ENCODE results near the gene TTC31. TPM values are rescaled to one million over a fixed set of nuclear protein-coding genes. Genes with fewer than 3 reads are reported as not detected.
A peak's percentile ranks its signal among the peaks of the same experiment; 100 is the strongest.

TTC31 gene
- total and polyA plus RNA-seq, 2 donors (not counting 1 experiment from before 2014, with no cell fraction given) = 68.5 to 72.3 TPM

DNA sequence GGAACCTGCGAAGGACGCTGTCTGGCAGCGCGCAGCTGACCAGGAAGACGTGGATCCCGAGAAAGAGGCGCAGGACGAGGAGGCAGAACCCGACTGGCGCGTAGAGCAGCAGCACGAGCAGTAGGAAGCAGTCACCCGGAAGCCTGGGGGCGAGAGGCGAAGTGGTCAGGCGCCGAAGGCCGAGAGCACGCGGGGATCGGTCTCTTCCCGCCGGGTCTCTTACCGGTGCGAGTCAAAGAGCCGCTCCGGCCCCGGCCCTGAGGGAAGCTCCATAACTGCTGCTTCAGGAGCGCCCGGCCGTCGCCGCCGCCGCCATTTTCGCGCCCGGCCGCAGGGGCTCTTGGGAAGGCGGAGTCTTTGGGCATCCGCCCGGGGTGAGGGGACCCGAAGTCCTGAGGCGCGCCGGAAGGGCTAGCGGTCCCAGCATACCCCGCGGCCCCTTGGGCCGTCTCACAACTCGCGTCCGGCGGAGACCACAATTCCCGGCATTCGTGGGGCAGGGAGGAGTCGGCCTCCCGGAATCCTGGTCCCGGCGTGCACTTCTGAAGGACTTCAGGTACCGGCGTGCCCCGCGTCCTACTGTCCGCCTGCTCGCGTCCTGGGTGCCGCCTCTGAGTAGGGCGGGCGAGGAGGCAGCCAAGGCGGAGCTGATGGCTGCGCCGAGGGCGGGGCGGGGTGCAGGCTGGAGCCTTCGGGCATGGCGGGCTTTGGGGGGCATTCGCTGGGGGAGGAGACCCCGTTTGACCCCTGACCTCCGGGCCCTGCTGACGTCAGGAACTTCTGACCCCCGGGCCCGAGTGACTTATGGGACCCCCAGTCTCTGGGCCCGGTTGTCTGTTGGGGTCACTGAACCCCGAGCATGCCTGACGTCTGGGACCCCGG is 46.7 kb downstream of the TTC31 start, which contains the start of the genes AUP1 and HTRA2:
TSS of gene AUP1 (minus strand) at position 350 of the 882 bp plus-strand sequence. CDS start at position 273, 77 bp downstream.
TSS of gene HTRA2 (plus strand) at position 577 of the 882 bp plus-strand sequence. CDS start at position 651, 74 bp downstream.
- Mint-ChIP-seq H3K4me3 (peak within 1 kb of the TSS; percentile 97), H3K27me3 (no peaks in the 10 kb centered on the region), H3K4me1 (peaks cover 43% of the 10 kb centered on the region), H3K27ac (peak within 1 kb of the TSS; percentile 96), H3K9me3 (ENCODE audit: insufficient read depth) (no peaks in the 10 kb centered on the region)
- H3K4me2 ChIP-seq (replicated peaks; ENCODE audit: low read depth, low read length, poor library complexity, severe bottlenecking) = peak within 1 kb of the TSS; percentile 95
- peaks cover 31% of the 10 kb centered on the region for H3K79me2 ChIP-seq (ENCODE audit: control insufficient read depth, insufficient read depth, low read length)
- peak within 1 kb of the TSS; percentile 81 for H2AFZ ChIP-seq (ENCODE audit: insufficient read depth, low read depth, low read length, poor library complexity, severe bottlenecking)
- peak within 1 kb of the TSS; percentile 78 for H3K9ac ChIP-seq (ENCODE audit: low read length)
- intact Hi-C loops (cut with micrococcal nuclease) = loop anchor here (1.0 to 5.0 kb wide), 12 partner anchors 22 to 1297 kb away; partner anchors contain the start of genes C2orf81, CCT7, DOK1 and INO80B
- H3K4me3 ChIP-seq (ENCODE audit: control extremely low read depth in 1 of 5, extremely low read depth in 1 of 5, insufficient read depth in 1 of 5, low read depth in 2 of 5, low read length in 4 of 5) = peak within 1 kb of the TSS; percentile 62 to 98 (median 70)
- H4K20me1 ChIP-seq (ENCODE audit: control insufficient read depth, insufficient read depth, low read length, poor library complexity, severe bottlenecking) = peaks cover 17% of the 10 kb centered on the region
- ATAC-seq (ENCODE audit: low read depth) (peak; percentile 87), DNase-seq (peak; percentile 95)
- H3K27me3 ChIP-seq (replicated peaks in 1 of 4; ENCODE audit: control extremely low read depth in 1 of 4, control insufficient read depth in 3 of 4, insufficient read depth in 4 of 4, low read length in 3 of 4) = no peaks in the 10 kb centered on the region
- H3K4me1 ChIP-seq (ENCODE audit: control insufficient read depth in 2 of 2, insufficient read depth in 2 of 2, low read length in 2 of 2) = peaks cover 39 to 49% of the 10 kb centered on the region in 2 donors
- TF ChIP-seq EZH2 (IDR thresholded peaks at IDR 0.05; ENCODE audit: borderline replicate concordance, insufficient read depth, low read depth, low read length, poor library complexity, severe bottlenecking) = no peak
- TF ChIP-seq, protein P1, sequence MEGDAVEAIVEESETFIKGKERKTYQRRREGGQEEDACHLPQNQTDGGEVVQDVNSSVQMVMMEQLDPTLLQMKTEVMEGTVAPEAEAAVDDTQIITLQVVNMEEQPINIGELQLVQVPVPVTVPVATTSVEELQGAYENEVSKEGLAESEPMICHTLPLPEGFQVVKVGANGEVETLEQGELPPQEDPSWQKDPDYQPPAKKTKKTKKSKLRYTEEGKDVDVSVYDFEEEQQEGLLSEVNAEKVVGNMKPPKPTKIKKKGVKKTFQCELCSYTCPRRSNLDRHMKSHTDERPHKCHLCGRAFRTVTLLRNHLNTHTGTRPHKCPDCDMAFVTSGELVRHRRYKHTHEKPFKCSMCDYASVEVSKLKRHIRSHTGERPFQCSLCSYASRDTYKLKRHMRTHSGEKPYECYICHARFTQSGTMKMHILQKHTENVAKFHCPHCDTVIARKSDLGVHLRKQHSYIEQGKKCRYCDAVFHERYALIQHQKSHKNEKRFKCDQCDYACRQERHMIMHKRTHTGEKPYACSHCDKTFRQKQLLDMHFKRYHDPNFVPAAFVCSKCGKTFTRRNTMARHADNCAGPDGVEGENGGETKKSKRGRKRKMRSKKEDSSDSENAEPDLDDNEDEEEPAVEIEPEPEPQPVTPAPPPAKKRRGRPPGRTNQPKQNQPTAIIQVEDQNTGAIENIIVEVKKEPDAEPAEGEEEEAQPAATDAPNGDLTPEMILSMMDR (IDR thresholded peaks at IDR 0.05) = no peak
- no peaks in the 10 kb centered on the region for H3K9me3 ChIP-seq (ENCODE audit: control extremely low read depth in 1 of 3, control insufficient read depth in 2 of 3, insufficient read depth in 1 of 3, low read length in 2 of 3)
- H3K27ac ChIP-seq (ENCODE audit: low read length in 2 of 2) = peak within 1 kb of the TSS; percentile 84 to 90
- ChIA-PET POLR2A (interaction anchor here (1.0 to 2.7 kb wide), 12 partner anchors 10 to 348 kb away, joined by 3 to 19 read pairs (median 7); partner anchors contain the start of genes CCDC142, INO80B, MRPL53 and PCGF1), CTCF (interaction anchor here (0.7 to 9.6 kb wide), 10 partner anchors 13 to 382 kb away, joined by 3 to 71 read pairs (median 4); partner anchors contain the start of genes BOLA3, CCDC142, PCGF1 and TTC31)
- H3K36me3 ChIP-seq (replicated peaks in 1 of 2; ENCODE audit: control extremely low read depth in 1 of 2, control insufficient read depth in 1 of 2, extremely low read depth in 1 of 2, insufficient read depth in 2 of 2, low read length in 1 of 2) = peaks cover 0 to 49% of the 10 kb centered on the region in 2 experiments
- WGBS (ENCODE audit: insufficient coverage) = under 1% methylated on average over 87 of the region's 87 CpGs
